B cell (primary cell): Measurements from ENCODE around the gene METTL24.
"Not testable (repeated sequence)": the region's sequence is repeated elsewhere in the genome, so short reads cannot be mapped to it uniquely, and the experiment has no call there.

ENCODE experiments used
- EZH2 ChIP-seq: IDR thresholded peaks from 2 replicates; pipeline ENCODE4 v1.6.1; 2012; ENCODE audit warnings: borderline replicate concordance, low read depth, mild to moderate bottlenecking, moderate library complexity, low read length; ENCODE audit not compliant: insufficient read depth, poor library complexity, severe bottlenecking
- TF ChIP-seq, protein P1 (sequence below): fragments of 200-600 bp; IDR thresholded peaks from one replicate; pipeline ENCODE4 v1.8.0; 2022; ENCODE audit warnings: antibody characterized with exemption, mild to moderate bottlenecking

DNA sequence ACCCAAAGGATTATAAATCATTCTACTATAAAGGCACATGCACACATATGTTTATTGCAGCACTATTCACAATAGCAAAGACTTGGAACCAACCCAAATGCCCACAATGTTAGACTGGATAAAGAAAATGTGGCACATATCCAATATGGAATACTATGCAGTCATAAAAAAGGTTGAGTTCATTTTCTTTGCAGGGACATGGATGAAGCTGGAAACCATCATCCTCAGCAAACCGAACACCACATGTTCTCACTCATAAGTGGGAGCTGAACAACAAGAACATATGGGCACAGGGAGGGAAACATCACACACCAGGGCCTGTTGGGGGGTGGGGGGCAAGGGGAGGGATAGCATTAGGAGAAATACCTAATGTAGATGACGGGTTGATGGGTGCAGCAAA lies 52.3 kb downstream of the METTL24 start:
- TF ChIP-seq, protein P1, sequence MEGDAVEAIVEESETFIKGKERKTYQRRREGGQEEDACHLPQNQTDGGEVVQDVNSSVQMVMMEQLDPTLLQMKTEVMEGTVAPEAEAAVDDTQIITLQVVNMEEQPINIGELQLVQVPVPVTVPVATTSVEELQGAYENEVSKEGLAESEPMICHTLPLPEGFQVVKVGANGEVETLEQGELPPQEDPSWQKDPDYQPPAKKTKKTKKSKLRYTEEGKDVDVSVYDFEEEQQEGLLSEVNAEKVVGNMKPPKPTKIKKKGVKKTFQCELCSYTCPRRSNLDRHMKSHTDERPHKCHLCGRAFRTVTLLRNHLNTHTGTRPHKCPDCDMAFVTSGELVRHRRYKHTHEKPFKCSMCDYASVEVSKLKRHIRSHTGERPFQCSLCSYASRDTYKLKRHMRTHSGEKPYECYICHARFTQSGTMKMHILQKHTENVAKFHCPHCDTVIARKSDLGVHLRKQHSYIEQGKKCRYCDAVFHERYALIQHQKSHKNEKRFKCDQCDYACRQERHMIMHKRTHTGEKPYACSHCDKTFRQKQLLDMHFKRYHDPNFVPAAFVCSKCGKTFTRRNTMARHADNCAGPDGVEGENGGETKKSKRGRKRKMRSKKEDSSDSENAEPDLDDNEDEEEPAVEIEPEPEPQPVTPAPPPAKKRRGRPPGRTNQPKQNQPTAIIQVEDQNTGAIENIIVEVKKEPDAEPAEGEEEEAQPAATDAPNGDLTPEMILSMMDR = not testable (repeated sequence)
- TF ChIP-seq EZH2 = not testable (repeated sequence)
